SK-N-MC (cell line): ENCODE results near the gene SAG.

Experiments
- DNase-seq: peaks from one replicate; pipeline ENCODE4 v3.0.0-alpha.2; 2011; ENCODE audit warnings: low read depth, low spot score
- H3K27ac ChIP-seq: fragments of 200-600 bp; sonication (generic); 2 replicates; pipeline ENCODE4 v1.5.1; 2016; ENCODE audit warnings: mixed run types
- H3K36me3 ChIP-seq: fragments of 200-600 bp; sonication (generic); 2 replicates; pipeline ENCODE4 v1.6.1; 2017; ENCODE audit warnings: antibody characterized with exemption, low read length, mixed read lengths; ENCODE audit not compliant: insufficient read depth
- H3K4me3 ChIP-seq: fragments of 200-600 bp; sonication (generic); 2 replicates; pipeline ENCODE4 v1.5.1; 2016
- H3K9ac ChIP-seq: fragments of 200-600 bp; sonication (generic); 2 replicates; pipeline ENCODE4 v1.8.0; 2017; ENCODE audit warnings: mixed run types, mixed read lengths; ENCODE audit not compliant: insufficient read length
- H3K9me3 ChIP-seq: fragments of 200-600 bp; sonication (generic); 2 replicates; pipeline ENCODE4 v1.6.1; 2017; ENCODE audit warnings: low read depth, mild to moderate bottlenecking, antibody characterized with exemption, low read length, moderate library complexity, mixed read lengths
- EZH2 ChIP-seq: fragments of 200-600 bp; sonication (generic); IDR thresholded peaks from one replicate; pipeline ENCODE4 v1.6.1; 2017; ENCODE audit warnings: antibody characterized with exemption
- FOXP2 ChIP-seq: optimal IDR thresholded peaks from 2 replicates; pipeline ENCODE3; 2011; ENCODE audit warnings: mild to moderate bottlenecking, moderate library complexity; ENCODE audit not compliant: insufficient read depth; ENCODE audit errors: extremely low read length, control extremely low read depth
- POLR2AphosphoS5 ChIP-seq: IDR thresholded peaks from 2 replicates; pipeline ENCODE4 v1.6.1; 2012; ENCODE audit warnings: mild to moderate bottlenecking, low read depth, low read length, borderline replicate concordance

The SAG gene

DNA sequence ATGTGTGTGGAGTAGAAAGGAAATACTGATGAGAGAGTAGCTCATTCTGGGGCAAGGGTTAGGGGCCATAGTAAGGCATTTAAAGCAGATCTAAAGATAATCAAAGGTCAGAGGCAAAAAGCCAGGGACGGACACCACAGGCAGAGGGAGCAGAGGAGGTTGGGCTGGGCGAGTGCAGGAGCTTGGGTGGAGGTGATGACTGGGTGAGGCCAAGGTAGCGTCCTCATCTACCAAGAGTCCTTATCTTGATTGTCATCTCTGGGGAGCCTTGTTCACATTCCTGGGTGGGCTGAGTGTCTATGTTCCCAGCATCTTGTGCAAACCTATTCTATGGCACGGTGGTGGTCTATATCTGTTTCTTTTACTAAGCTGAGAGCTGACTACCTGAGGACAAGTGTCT is 26.1 kb upstream of the SAG start:
- no peak for DNase-seq
- Histone ChIP-seq H3K9me3 (no peaks in the 10 kb centered on the region), H3K9ac (no peak overlapping the region), H3K27ac (no peak overlapping the region), H3K36me3 (peaks cover 92% of the 10 kb centered on the region), H3K4me3 (no peak overlapping the region)
- TF ChIP-seq FOXP2: no peak
- TF ChIP-seq EZH2: no peak
- no peak for TF ChIP-seq POLR2AphosphoS5

DNA sequence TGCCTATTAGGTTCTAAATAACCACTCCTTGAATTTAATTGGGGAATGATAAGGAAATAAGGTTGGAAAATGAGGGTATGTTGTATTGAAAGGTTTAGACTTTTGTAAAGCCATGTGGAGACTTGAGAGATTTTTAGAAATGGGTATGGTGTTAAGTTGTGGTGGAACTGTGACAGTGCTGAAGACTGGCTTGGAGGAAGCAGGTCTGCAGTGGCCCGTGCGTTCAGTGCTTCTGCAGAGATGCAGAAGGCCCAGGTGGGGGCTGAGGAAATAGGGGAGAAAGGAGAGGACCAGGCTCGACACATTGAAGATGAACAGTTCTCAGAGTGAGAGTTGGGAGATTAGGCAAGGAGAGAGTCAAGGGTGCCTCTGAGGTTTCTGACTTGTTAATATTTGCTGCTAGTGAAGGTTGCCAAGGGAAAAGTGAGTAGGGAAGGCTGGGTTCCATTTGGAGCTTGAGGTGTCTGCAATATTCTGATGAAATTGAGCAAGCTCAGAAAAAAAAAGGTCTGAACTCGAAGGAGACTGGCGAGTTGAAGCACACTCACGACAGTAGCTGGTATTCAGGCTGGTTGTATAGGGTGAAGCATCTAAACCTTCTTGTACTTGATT is 25.5 kb upstream of the SAG start:
- Histone ChIP-seq H3K9ac (no peak overlapping the region), H3K27ac (no peak overlapping the region), H3K36me3 (peaks cover 92% of the 10 kb centered on the region), H3K9me3 (no peaks in the 10 kb centered on the region), H3K4me3 (no peak overlapping the region)
- TF ChIP-seq POLR2AphosphoS5 (no peak), FOXP2 (no peak), EZH2 (no peak)
- no peak for DNase-seq

DNA sequence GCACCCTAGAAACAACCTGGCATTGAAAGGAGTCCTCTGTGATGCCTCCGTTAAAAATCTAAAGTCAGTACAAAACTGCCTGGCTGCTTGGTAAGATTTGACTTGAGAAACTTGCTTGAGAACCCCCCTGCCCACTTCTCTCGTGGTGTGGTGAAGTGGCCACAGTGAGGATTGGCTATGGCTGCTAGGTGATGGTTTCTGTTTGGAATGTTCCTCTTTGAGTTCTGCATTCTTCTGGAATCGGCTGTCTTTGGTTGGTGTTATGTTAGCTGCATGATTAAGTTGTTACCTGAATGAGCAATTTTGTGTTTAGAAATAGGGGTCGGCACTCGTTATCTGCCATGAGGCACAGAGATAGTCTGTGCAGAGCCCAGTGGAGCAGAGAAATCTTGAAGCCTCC is 21.7 kb upstream of the SAG start:
- TF ChIP-seq FOXP2: no peak
- TF ChIP-seq POLR2AphosphoS5: no peak
- no peak for TF ChIP-seq EZH2
- Histone ChIP-seq H3K9ac (no peak overlapping the region), H3K4me3 (no peak overlapping the region), H3K36me3 (peaks cover 88% of the 10 kb centered on the region), H3K9me3 (no peaks in the 10 kb centered on the region), H3K27ac (no peak overlapping the region)
- no peak for DNase-seq

DNA sequence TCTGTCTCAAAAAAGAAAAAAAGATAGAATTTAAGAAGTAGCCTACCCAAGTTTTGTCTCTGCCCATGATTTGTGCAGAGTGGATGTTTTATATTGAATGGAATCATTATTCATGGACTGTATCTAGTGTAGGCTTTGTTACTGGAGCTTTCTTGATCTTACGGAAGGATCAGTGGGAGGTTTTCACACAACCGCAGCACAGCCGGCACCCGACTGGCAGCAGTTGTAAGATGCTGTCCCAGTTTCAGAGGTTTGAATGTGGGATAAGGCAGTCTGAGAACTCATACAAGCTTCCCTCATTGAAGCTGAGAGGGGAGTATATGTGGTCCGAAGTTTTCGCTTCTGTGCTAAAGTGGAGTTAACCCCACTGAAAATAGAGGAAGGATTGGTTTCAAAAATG is 19.7 kb upstream of the SAG start:
- Histone ChIP-seq H3K9ac (no peak overlapping the region), H3K9me3 (no peaks in the 10 kb centered on the region), H3K27ac (no peak overlapping the region), H3K4me3 (no peak overlapping the region), H3K36me3 (peaks cover 88% of the 10 kb centered on the region)
- TF ChIP-seq EZH2 (no peak), POLR2AphosphoS5 (no peak), FOXP2 (no peak)
- DNase-seq: no peak

DNA sequence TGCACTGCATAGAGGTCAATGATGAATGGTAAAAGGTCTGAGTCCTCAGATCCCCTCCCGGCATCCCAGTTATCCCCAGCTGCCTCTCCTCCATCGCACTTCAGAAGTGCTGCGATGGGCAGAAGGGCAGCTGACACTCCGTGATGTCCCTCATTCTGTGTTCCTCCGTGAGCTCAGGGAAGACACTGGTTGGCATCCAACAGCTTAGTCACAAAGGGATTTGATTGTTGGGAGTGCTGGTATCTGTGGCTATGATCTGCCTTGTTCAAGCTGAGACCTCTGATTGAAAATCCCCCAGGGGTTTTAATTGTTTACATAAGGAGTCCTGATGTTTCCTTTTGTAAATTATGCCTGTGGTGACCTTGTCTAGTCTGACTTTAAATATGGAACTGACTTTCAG is 19.0 kb upstream of the SAG start:
- TF ChIP-seq EZH2 (no peak), FOXP2 (no peak), POLR2AphosphoS5 (no peak)
- H3K9me3 ChIP-seq: no peaks in the 10 kb centered on the region
- H3K36me3 ChIP-seq: peaks cover 89% of the 10 kb centered on the region
- no peak overlapping the region for H3K27ac ChIP-seq
- no peak overlapping the region for H3K9ac ChIP-seq
- DNase-seq: no peak
- no peak overlapping the region for H3K4me3 ChIP-seq

DNA sequence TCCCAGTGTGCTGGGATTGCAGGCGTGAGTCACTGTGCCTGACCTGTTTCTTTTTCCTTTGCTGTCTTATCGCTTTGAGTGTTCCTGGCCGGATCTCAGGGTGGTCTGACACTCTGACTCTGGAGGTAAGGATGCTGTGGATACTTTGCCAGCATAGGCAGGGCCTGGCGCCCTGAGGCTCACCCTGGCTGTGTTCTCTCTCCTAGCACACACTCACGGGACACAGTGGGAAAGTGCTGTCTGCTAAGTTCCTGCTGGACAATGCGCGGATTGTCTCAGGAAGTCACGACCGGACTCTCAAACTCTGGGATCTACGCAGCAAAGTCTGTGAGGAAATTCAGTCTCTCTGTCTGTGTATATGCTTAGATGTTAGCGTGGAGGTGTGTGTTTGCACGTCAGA is 18.0 kb upstream of the SAG start:
- H3K4me3 ChIP-seq: no peak overlapping the region
- DNase-seq: no peak
- no peaks in the 10 kb centered on the region for H3K9me3 ChIP-seq
- peaks cover 94% of the 10 kb centered on the region for H3K36me3 ChIP-seq
- H3K27ac ChIP-seq: no peak overlapping the region
- H3K9ac ChIP-seq: no peak overlapping the region
- TF ChIP-seq POLR2AphosphoS5: no peak
- no peak for TF ChIP-seq EZH2
- no peak for TF ChIP-seq FOXP2

DNA sequence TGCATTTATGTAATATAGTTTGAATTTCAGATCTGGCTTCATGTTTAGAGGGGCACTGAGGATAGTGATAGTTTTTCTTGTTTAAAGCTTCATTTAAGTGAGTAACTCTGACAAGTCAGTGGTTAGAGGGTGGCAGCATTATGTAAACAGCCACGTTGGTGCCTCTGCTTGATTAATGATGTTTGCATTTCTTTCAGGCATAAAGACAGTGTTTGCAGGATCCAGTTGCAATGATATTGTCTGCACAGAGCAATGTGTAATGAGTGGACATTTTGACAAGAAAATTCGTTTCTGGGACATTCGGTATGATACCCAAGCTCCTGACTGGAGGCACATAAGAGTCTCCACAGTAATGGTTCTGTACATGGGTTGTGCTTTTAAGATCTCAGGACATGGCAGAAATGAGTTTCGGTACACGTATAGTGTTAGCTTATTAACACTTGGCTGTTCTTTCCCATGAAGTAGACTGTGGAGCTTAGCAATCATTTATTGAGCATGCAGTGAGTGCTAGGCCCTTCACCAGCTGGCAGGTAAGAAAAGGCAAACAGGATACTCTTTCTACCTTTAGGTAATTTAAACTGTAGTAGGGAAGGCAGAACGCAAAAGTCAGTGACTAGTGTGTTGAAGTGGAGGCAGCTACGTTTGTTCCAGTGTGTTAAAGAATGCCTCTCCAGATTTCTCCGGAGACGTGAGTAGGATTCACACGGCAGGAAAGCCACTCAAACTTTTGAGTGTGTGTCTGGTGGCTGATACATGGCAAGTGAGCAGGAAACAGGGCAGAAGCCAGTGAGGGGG is 17.4 kb upstream of the SAG start:
- Histone ChIP-seq H3K27ac (no peak overlapping the region), H3K9me3 (no peaks in the 10 kb centered on the region), H3K9ac (no peak overlapping the region), H3K4me3 (no peak overlapping the region), H3K36me3 (peaks cover 94% of the 10 kb centered on the region)
- TF ChIP-seq EZH2: no peak
- no peak for TF ChIP-seq POLR2AphosphoS5
- TF ChIP-seq FOXP2: no peak
- DNase-seq: no peak

DNA sequence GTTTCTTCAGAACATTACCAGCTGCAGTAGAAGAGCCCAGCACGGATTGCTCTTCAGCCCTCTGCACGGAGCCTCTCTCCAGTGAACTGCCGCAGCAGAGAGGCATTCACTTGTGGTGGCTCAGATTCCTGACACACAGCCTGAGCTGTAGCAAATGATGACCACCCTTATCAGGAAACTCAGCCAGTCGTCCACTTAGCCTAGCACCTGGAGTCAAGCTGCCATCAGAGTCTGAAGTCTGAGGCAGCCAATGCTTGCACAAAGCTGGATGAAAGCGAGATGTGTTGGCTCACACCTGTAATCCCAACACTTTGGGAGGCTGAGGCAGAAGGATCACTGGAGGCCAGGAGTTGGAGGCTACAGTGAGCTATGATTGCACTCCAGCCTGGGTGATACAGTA is 11.7 kb upstream of the SAG start:
- Histone ChIP-seq H3K4me3 (no peak overlapping the region), H3K9me3 (no peaks in the 10 kb centered on the region), H3K27ac (no peak overlapping the region), H3K9ac (no peak overlapping the region), H3K36me3 (peaks cover 53% of the 10 kb centered on the region)
- no peak for DNase-seq
- TF ChIP-seq EZH2: no peak
- no peak for TF ChIP-seq FOXP2
- no peak for TF ChIP-seq POLR2AphosphoS5

DNA sequence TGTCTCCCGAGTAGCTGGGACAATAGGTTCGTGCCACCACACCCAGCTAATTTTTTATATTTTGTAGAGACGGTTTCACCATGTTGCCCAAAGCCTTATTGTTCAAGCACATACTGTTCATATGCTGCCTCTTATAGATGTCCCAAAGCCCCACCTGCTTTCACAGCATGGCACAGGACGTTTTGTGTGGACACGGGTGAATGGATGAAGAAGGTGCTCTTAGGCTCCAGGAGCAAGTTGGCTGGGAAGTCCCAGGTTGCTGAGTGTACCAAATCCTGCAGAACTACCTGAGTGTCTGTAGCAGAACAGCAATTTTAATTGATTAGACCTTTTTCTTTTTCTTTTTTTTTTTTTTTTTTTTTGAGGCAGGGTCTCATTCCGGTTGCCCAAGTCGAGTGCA is 10.5 kb upstream of the SAG start:
- Histone ChIP-seq H3K9me3 (no peaks in the 10 kb centered on the region), H3K4me3 (no peak overlapping the region), H3K9ac (no peak overlapping the region), H3K36me3 (peaks cover 41% of the 10 kb centered on the region), H3K27ac (no peak overlapping the region)
- TF ChIP-seq POLR2AphosphoS5 (no peak), FOXP2 (no peak), EZH2 (no peak)
- no peak for DNase-seq
